Measurements from ENCODE around the gene MBOAT2.

The MBOAT2 gene

DNA sequence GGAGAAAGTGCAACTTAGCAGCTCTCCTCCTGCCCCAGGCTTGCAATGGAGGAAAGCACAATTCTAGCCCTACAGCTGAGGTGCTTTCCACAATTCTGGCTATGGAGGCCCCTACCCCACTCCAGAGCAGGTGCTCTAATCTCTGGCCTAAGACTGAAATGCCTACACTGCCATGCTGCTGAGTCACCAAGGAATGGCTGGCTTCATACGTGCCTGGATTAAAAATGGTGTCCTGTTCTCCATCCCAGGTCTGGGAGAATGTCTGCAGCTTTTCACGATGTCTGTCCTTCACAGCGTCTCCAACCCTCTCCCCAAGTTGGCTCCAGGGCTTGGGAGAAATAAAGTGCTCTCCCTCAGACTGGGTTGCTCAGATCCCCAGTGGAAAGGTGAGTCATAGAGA, 48.5 kb downstream of the MBOAT2 start:
- H3K27ac ChIP-seq (replicated peaks; ENCODE audit: low read length), result no peak overlapping the region
- no peak for DNase-seq (ENCODE audit: low spot score)
- H3K4me2 ChIP-seq (ENCODE audit: insufficient read depth, low read length, poor library complexity, severe bottlenecking), result no peak overlapping the region
- no peak overlapping the region for H3K23ac ChIP-seq (ENCODE audit: low read depth, low read length, poor library complexity)
- no peaks in the 10 kb centered on the region for H3K4me1 ChIP-seq (ENCODE audit: control insufficient read depth in 2 of 2, insufficient read depth in 1 of 2, low read depth in 1 of 2, low read length in 2 of 2)
- no peak overlapping the region for H2AK5ac ChIP-seq (ENCODE audit: low read depth, low read length)
- H3K27me3 ChIP-seq (ENCODE audit: control insufficient read depth in 3 of 3, insufficient read depth in 3 of 3, low read depth in 1 of 3, low read length in 3 of 3), result no peaks in the 10 kb centered on the region
- H3K79me1 ChIP-seq (ENCODE audit: low read depth, low read length), result no peaks in the 10 kb centered on the region
- no peak overlapping the region for H2BK15ac ChIP-seq (ENCODE audit: low read length)
- no CpG with 5 or more reads among the region's 3 CpGs for WGBS, 2 donors (ENCODE audit: extremely low coverage in 2 of 2, insufficient read length in 2 of 2, insufficient replicate concordance in 1 of 2)
- no peak overlapping the region for H3K4me3 ChIP-seq (ENCODE audit: low read length in 2 of 2)
- H2BK120ac ChIP-seq (ENCODE audit: low read depth, low read length), result no peak overlapping the region
- no peak overlapping the region for H4K8ac ChIP-seq (ENCODE audit: low read depth, low read length)
- no peak overlapping the region for H2AFZ ChIP-seq (ENCODE audit: low read length)
- no peak overlapping the region for H3K4ac ChIP-seq (ENCODE audit: low read length)
- H3K9me3 ChIP-seq (replicated peaks in 1 of 2; ENCODE audit: control insufficient read depth in 2 of 2, insufficient read depth in 1 of 2, low read depth in 1 of 2, low read length in 2 of 2), result peaks cover 11 to 36% of the 10 kb centered on the region in 2 donors
- H4K91ac ChIP-seq (ENCODE audit: low read depth, low read length, poor library complexity), result no peak overlapping the region
- no peak overlapping the region for H3K18ac ChIP-seq (ENCODE audit: low read length)
- H3K14ac ChIP-seq (ENCODE audit: low read length), result peak overlapping the region; percentile 22
- no peak overlapping the region for H2BK12ac ChIP-seq (ENCODE audit: low read length)
- H3K9ac ChIP-seq (ENCODE audit: low read depth, low read length, poor library complexity), result no peak overlapping the region
- no peak overlapping the region for H2BK5ac ChIP-seq (ENCODE audit: low read length)
- peaks cover 10 to 13% of the 10 kb centered on the region in 2 donors for H3K36me3 ChIP-seq (replicated peaks in 1 of 2; ENCODE audit: control insufficient read depth in 2 of 2, insufficient read depth in 2 of 2, low read length in 2 of 2)

DNA sequence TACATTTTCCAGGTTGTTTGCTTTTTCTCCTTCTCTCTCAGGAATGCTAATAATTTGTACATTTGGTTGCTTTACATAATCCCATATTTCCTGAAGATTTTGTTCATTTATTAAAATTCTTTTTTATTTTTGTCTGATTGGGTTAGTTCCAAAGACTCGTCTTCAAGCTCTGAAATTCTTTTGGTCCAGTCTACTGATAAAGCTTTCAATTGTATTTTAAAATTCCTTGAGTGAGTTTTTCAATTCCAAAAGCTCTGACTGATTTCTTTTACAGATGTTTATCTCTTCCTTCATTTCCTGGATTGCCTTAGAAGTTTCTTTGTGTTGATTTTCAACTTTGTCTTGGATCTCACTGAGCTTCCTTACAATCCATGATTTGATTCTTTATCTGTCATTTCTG, 50.0 kb downstream of the MBOAT2 start:
- no peak overlapping the region for H2BK5ac ChIP-seq (ENCODE audit: low read length)
- H2AFZ ChIP-seq (ENCODE audit: low read length), result no peak overlapping the region
- H2AK5ac ChIP-seq (ENCODE audit: low read depth, low read length), result no peak overlapping the region
- no peak for DNase-seq (ENCODE audit: low spot score)
- no peak overlapping the region for H3K18ac ChIP-seq (ENCODE audit: low read length)
- no peaks in the 10 kb centered on the region for H3K4me1 ChIP-seq (ENCODE audit: control insufficient read depth in 2 of 2, insufficient read depth in 1 of 2, low read depth in 1 of 2, low read length in 2 of 2)
- no peak overlapping the region for H3K4me2 ChIP-seq (ENCODE audit: insufficient read depth, low read length, poor library complexity, severe bottlenecking)
- H3K23ac ChIP-seq (ENCODE audit: low read depth, low read length, poor library complexity), result no peak overlapping the region
- H3K9me3 ChIP-seq (replicated peaks in 1 of 2; ENCODE audit: control insufficient read depth in 2 of 2, insufficient read depth in 1 of 2, low read depth in 1 of 2, low read length in 2 of 2), result peaks cover 11 to 36% of the 10 kb centered on the region in 2 donors
- no peak overlapping the region for H2BK120ac ChIP-seq (ENCODE audit: low read depth, low read length)
- no peak overlapping the region for H2BK15ac ChIP-seq (ENCODE audit: low read length)
- H3K27me3 ChIP-seq (ENCODE audit: control insufficient read depth in 3 of 3, insufficient read depth in 3 of 3, low read depth in 1 of 3, low read length in 3 of 3), result no peaks in the 10 kb centered on the region
- no peak overlapping the region for H3K4me3 ChIP-seq (ENCODE audit: low read length in 2 of 2)
- no peak overlapping the region for H3K27ac ChIP-seq (replicated peaks; ENCODE audit: low read length)
- no peak overlapping the region for H4K91ac ChIP-seq (ENCODE audit: low read depth, low read length, poor library complexity)
- no CpG with 5 or more reads among the region's 1 CpG for WGBS, 2 donors (ENCODE audit: extremely low coverage in 2 of 2, insufficient read length in 2 of 2, insufficient replicate concordance in 1 of 2)
- peaks cover 10 to 13% of the 10 kb centered on the region in 2 donors for H3K36me3 ChIP-seq (replicated peaks in 1 of 2; ENCODE audit: control insufficient read depth in 2 of 2, insufficient read depth in 2 of 2, low read length in 2 of 2)
- H3K9ac ChIP-seq (ENCODE audit: low read depth, low read length, poor library complexity), result no peak overlapping the region
- no peak overlapping the region for H2BK12ac ChIP-seq (ENCODE audit: low read length)
- H3K79me1 ChIP-seq (ENCODE audit: low read depth, low read length), result no peaks in the 10 kb centered on the region
- H3K14ac ChIP-seq (ENCODE audit: low read length), result no peak overlapping the region
- no peak overlapping the region for H4K8ac ChIP-seq (ENCODE audit: low read depth, low read length)
- H3K4ac ChIP-seq (ENCODE audit: low read length), result no peak overlapping the region

DNA sequence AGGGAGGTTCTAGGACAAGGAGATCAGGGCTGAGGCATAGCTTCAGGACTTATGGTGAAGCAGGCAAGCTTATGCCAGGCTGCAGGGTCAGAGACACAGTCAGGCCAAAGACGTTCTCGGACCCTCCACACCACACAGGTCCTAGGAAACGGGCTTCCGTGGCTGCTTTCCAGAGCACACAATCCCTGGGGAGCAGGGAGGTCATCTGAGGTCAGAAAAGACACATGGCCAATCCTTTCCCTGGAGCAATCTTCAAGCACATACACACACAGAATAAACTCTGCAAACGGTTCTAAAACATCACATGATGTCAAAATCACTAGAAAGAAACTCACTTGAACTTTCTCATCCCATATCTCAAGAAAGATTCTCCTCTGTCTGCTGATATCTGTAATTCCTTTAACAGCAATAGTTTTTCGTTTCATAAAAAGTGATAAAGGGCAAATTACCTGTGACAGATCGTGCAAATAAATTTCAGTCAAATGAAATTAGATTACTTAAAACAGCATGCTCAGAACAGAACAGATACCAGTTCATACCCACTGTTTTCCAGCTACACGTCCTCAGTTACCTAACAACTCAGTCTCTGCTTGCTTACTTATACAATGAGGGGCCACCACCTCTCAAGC, 63.9 kb downstream of the MBOAT2 start:
- Histone ChIP-seq H4K8ac (ENCODE audit: low read depth, low read length) (no peak overlapping the region), H4K91ac (ENCODE audit: low read depth, low read length, poor library complexity) (no peak overlapping the region)
- DNase-seq (ENCODE audit: low spot score), result no peak

DNA sequence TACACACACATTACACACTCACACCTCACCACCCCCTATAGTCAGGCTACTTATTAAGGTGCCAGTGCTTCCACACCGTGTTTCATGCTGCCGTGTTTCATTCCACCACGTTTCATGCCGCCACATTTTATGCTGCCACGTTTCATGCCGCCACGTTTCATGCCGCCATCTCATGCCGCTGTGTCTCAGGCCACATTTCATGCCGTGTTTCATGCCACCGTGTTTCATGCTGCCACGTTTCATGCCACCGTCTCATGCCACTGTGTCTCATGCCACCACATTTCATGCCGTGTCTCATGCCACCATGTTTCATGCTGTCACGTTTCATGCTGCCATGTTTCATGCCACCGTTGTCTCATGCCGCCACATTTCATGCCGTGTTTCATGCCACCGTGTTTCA, 65.1 kb downstream of the MBOAT2 start:
- Histone ChIP-seq H3K9ac (ENCODE audit: low read depth, low read length, poor library complexity) (no peak overlapping the region), H3K27me3 (ENCODE audit: control insufficient read depth in 3 of 3, insufficient read depth in 3 of 3, low read depth in 1 of 3, low read length in 3 of 3) (no peaks in the 10 kb centered on the region), H3K36me3 (replicated peaks in 1 of 2; ENCODE audit: control insufficient read depth in 2 of 2, insufficient read depth in 2 of 2, low read length in 2 of 2) (peaks cover 10 to 45% of the 10 kb centered on the region in 2 donors), H4K8ac (ENCODE audit: low read depth, low read length) (no peak overlapping the region), H3K4me1 (ENCODE audit: control insufficient read depth in 2 of 2, insufficient read depth in 1 of 2, low read depth in 1 of 2, low read length in 2 of 2) (peaks cover 0 to 9% of the 10 kb centered on the region in 2 donors), H2BK12ac (ENCODE audit: low read length) (peak overlapping the region; percentile 0), H2BK120ac (ENCODE audit: low read depth, low read length) (no peak overlapping the region), H3K4me2 (ENCODE audit: insufficient read depth, low read length, poor library complexity, severe bottlenecking) (no peak overlapping the region), H3K14ac (ENCODE audit: low read length) (no peak overlapping the region), H2BK15ac (ENCODE audit: low read length) (no peak overlapping the region), H3K4me3 (ENCODE audit: low read length in 2 of 2) (peak overlapping the region in 1 of 2 donors; percentile 70), H4K91ac (ENCODE audit: low read depth, low read length, poor library complexity) (no peak overlapping the region), H3K9me3 (replicated peaks in 1 of 2; ENCODE audit: control insufficient read depth in 2 of 2, insufficient read depth in 1 of 2, low read depth in 1 of 2, low read length in 2 of 2) (peaks cover 0 to 4% of the 10 kb centered on the region in 2 donors), H3K79me1 (ENCODE audit: low read depth, low read length) (no peaks in the 10 kb centered on the region), H3K23ac (ENCODE audit: low read depth, low read length, poor library complexity) (no peak overlapping the region), H3K18ac (ENCODE audit: low read length) (no peak overlapping the region), H3K27ac (replicated peaks; ENCODE audit: low read length) (no peak overlapping the region), H2BK5ac (ENCODE audit: low read length) (no peak overlapping the region), H3K4ac (ENCODE audit: low read length) (no peak overlapping the region), H2AFZ (ENCODE audit: low read length) (no peak overlapping the region), H2AK5ac (ENCODE audit: low read depth, low read length) (no peak overlapping the region)
- WGBS, 2 donors (ENCODE audit: extremely low coverage in 2 of 2, insufficient read length in 2 of 2, insufficient replicate concordance in 1 of 2), result no CpG with 5 or more reads among the region's 19 CpGs
- no peak for DNase-seq (ENCODE audit: low spot score)

More for the DNA sequence above, 63.9 kb downstream of the MBOAT2 start:
- no CpG with 5 or more reads among the region's 8 CpGs for WGBS, 2 donors (ENCODE audit: extremely low coverage in 2 of 2, insufficient read length in 2 of 2, insufficient replicate concordance in 1 of 2)
- peaks cover 10 to 41% of the 10 kb centered on the region in 2 donors for H3K36me3 ChIP-seq (replicated peaks in 1 of 2; ENCODE audit: control insufficient read depth in 2 of 2, insufficient read depth in 2 of 2, low read length in 2 of 2)
- no peak overlapping the region for H3K4me2 ChIP-seq (ENCODE audit: insufficient read depth, low read length, poor library complexity, severe bottlenecking)
- H3K4me3 ChIP-seq (ENCODE audit: low read length in 2 of 2), result no peak overlapping the region
- H2AK5ac ChIP-seq (ENCODE audit: low read depth, low read length), result no peak overlapping the region
- H3K27ac ChIP-seq (replicated peaks; ENCODE audit: low read length), result no peak overlapping the region
- H3K4ac ChIP-seq (ENCODE audit: low read length), result no peak overlapping the region
- H2BK12ac ChIP-seq (ENCODE audit: low read length), result no peak overlapping the region
- H2BK5ac ChIP-seq (ENCODE audit: low read length), result no peak overlapping the region
- H3K14ac ChIP-seq (ENCODE audit: low read length), result no peak overlapping the region
- no peak overlapping the region for H2BK15ac ChIP-seq (ENCODE audit: low read length)
- no peaks in the 10 kb centered on the region for H3K79me1 ChIP-seq (ENCODE audit: low read depth, low read length)
- no peak overlapping the region for H2AFZ ChIP-seq (ENCODE audit: low read length)
- peaks cover 0 to 9% of the 10 kb centered on the region in 2 donors for H3K4me1 ChIP-seq (ENCODE audit: control insufficient read depth in 2 of 2, insufficient read depth in 1 of 2, low read depth in 1 of 2, low read length in 2 of 2)
- no peaks in the 10 kb centered on the region for H3K27me3 ChIP-seq (ENCODE audit: control insufficient read depth in 3 of 3, insufficient read depth in 3 of 3, low read depth in 1 of 3, low read length in 3 of 3)
- H3K9ac ChIP-seq (ENCODE audit: low read depth, low read length, poor library complexity), result no peak overlapping the region
- peaks cover 0 to 4% of the 10 kb centered on the region in 2 donors for H3K9me3 ChIP-seq (replicated peaks in 1 of 2; ENCODE audit: control insufficient read depth in 2 of 2, insufficient read depth in 1 of 2, low read depth in 1 of 2, low read length in 2 of 2)
- H3K23ac ChIP-seq (ENCODE audit: low read depth, low read length, poor library complexity), result no peak overlapping the region
- H2BK120ac ChIP-seq (ENCODE audit: low read depth, low read length), result no peak overlapping the region
- no peak overlapping the region for H3K18ac ChIP-seq (ENCODE audit: low read length)

All from neuronal stem cell (in vitro differentiated cells).